Osteocyte (in vitro differentiated cells): ENCODE data around the gene WDR18. TPM values are rescaled to one million over a fixed set of nuclear protein-coding genes. Genes with fewer than 3 reads are reported as not detected.
A peak's percentile ranks its signal among the peaks of the same experiment; 100 is the strongest.

Experiments
- DNase-seq: peaks from one replicate; pipeline ENCODE4 v3.0.0; 2021; ENCODE audit warnings: mixed read lengths; ENCODE audit not compliant: unreplicated experiment; ENCODE audit errors: extremely low spot score
- H3K27ac Mint-ChIP-seq: one replicate; pipeline ENCODE4 v1.8.0; 2021; ENCODE audit warnings: mild to moderate bottlenecking, mixed read lengths; ENCODE audit not compliant: unreplicated experiment
- H3K27me3 Mint-ChIP-seq: one replicate; pipeline ENCODE4 v1.8.0; 2021; ENCODE audit warnings: mixed read lengths; ENCODE audit not compliant: unreplicated experiment
- H3K36me3 Mint-ChIP-seq: one replicate; pipeline ENCODE4 v1.8.0; 2021; ENCODE audit warnings: mixed read lengths; ENCODE audit not compliant: unreplicated experiment
- H3K4me1 Mint-ChIP-seq: one replicate; pipeline ENCODE4 v1.8.0; 2021; ENCODE audit warnings: mixed read lengths; ENCODE audit not compliant: unreplicated experiment
- H3K4me3 Mint-ChIP-seq: one replicate; pipeline ENCODE4 v1.8.0; 2021; ENCODE audit warnings: mild to moderate bottlenecking, moderate library complexity, mixed read lengths; ENCODE audit not compliant: unreplicated experiment
- H3K9me3 Mint-ChIP-seq: one replicate; pipeline ENCODE4 v1.8.0; 2021; ENCODE audit warnings: mixed read lengths; ENCODE audit not compliant: unreplicated experiment
- CTCF ChIP-seq: fragments of 200-600 bp; sonication (generic); IDR thresholded peaks from 2 replicates; pipeline ENCODE4 v1.5.0; 2021; ENCODE audit warnings: antibody characterized with exemption, mild to moderate bottlenecking, moderate library complexity
- total RNA-seq: library from RNA; stranded (reverse); gene quantifications from 2 replicates; pipeline ENCODE4 v1.2.1, GENCODE V29; 2021

The WDR18 gene
- total RNA-seq, 1 donor from 2014 or later: 61.2 TPM

- no peak for TF ChIP-seq CTCF
- Mint-ChIP-seq H3K27me3 (no peaks in the 10 kb centered on the region), H3K27ac (no peak overlapping the region), H3K4me1 (peaks cover 20% of the 10 kb centered on the region), H3K36me3 (peaks cover 2% of the 10 kb centered on the region), H3K4me3 (no peak overlapping the region), H3K9me3 (no peaks in the 10 kb centered on the region)
- DNase-seq: no peak
These were observed 24.9 kb upstream of the WDR18 start for GRCh38 chr19:958967-959855.

GRCh38 chr19:960020-960419, 24.1 kb upstream of the WDR18 start:
- no peak for TF ChIP-seq CTCF
- Mint-ChIP-seq H3K27ac (no peak overlapping the region), H3K4me1 (peaks cover 20% of the 10 kb centered on the region)

GRCh38 chr19:960601-960938, 23.6 kb upstream of the WDR18 start:
- Mint-ChIP-seq H3K9me3 (no peaks in the 10 kb centered on the region), H3K27ac (no peak overlapping the region)

More at GRCh38 chr19:960020-960419, 24.1 kb upstream of the WDR18 start:
- H3K36me3 Mint-ChIP-seq: peaks cover 4% of the 10 kb centered on the region
- H3K4me3 Mint-ChIP-seq: no peak overlapping the region
- no peaks in the 10 kb centered on the region for H3K9me3 Mint-ChIP-seq
- no peak for DNase-seq
- no peaks in the 10 kb centered on the region for H3K27me3 Mint-ChIP-seq

GRCh38 chr19:961866-962620, 22.1 kb upstream of the WDR18 start:
- H3K36me3 Mint-ChIP-seq: peaks cover 13% of the 10 kb centered on the region

More at GRCh38 chr19:960601-960938, 23.6 kb upstream of the WDR18 start:
- H3K4me1 Mint-ChIP-seq: peaks cover 20% of the 10 kb centered on the region
- peaks cover 8% of the 10 kb centered on the region for H3K36me3 Mint-ChIP-seq
- no peak for TF ChIP-seq CTCF
- DNase-seq: no peak
- no peak overlapping the region for H3K4me3 Mint-ChIP-seq
- H3K27me3 Mint-ChIP-seq: no peaks in the 10 kb centered on the region

More at GRCh38 chr19:961866-962620, 22.1 kb upstream of the WDR18 start:
- no peaks in the 10 kb centered on the region for H3K9me3 Mint-ChIP-seq
- peak overlapping the region; percentile 75 for H3K27ac Mint-ChIP-seq
- H3K4me1 Mint-ChIP-seq: peaks cover 20% of the 10 kb centered on the region
- H3K4me3 Mint-ChIP-seq: no peak overlapping the region
- no peak for DNase-seq
- no peaks in the 10 kb centered on the region for H3K27me3 Mint-ChIP-seq
- TF ChIP-seq CTCF: no peak
